ENCODE data around the gene MARS2.

GRCh38 chr2:197710424-197711042, 5.4 kb downstream of the MARS2 start:
- TF ChIP-seq TAF1 (IDR thresholded peaks at IDR 0.05; ENCODE audit: borderline replicate concordance, low read depth, low read length) (no peak), POLR2AphosphoS5 (IDR thresholded peaks at IDR 0.05; ENCODE audit: low read depth, low read length) (no peak)

Measured in GM12892 (cell line).